Spinal cord (tissue), 10 donors: Measurements from ENCODE around the gene CHSY1. TPM values are rescaled to one million over a fixed set of nuclear protein-coding genes. Genes with fewer than 3 reads are reported as not detected.
"Not testable (repeated sequence)": the region's sequence is repeated elsewhere in the genome, so short reads cannot be mapped to it uniquely, and the experiment has no call there.

Experiments
- DNase-seq, 6 donors: peaks; one replicate each; pipeline versions ENCODE4 v3.0.0 to v3.0.0-alpha.2; 2013 to 2015; ENCODE audit warnings: low spot score in 6 of 6, low read depth in 4 of 6
- H3K27ac ChIP-seq: one replicate; pipeline ENCODE4 v1.5.1; 2013; ENCODE audit warnings: low read depth, low read length, control low read depth
- H3K27me3 ChIP-seq: one replicate; pipeline ENCODE4 v1.6.1; 2013; ENCODE audit warnings: low read length; ENCODE audit not compliant: control insufficient read depth, insufficient read depth
- H3K36me3 ChIP-seq: one replicate; pipeline ENCODE4 v1.6.1; 2013; ENCODE audit warnings: low read length; ENCODE audit not compliant: control insufficient read depth, insufficient read depth
- H3K4me1 ChIP-seq: one replicate; pipeline ENCODE4 v1.6.1; 2013; ENCODE audit warnings: low read length; ENCODE audit not compliant: control insufficient read depth, insufficient read depth
- H3K4me3 ChIP-seq: one replicate; pipeline ENCODE4 v1.5.1; 2013; ENCODE audit warnings: low read depth, low read length, control low read depth
- H3K9me3 ChIP-seq: one replicate; pipeline ENCODE4 v1.6.1; 2013; ENCODE audit warnings: low read length; ENCODE audit not compliant: control insufficient read depth, insufficient read depth
- WGBS: methylation state at CpG from one replicate; pipeline ENCODE4 v1.1.5; 2013; ENCODE audit warnings: missing lambda C conversion rate; ENCODE audit not compliant: insufficient coverage; 5-methylcytosine and 5-hydroxymethylcytosine counted together
- polyA plus RNA-seq, 2 donors: library from polyadenylated mRNA; unstranded; fragments of 120-200 nt; gene quantifications; one replicate each; pipeline ENCODE4 v1.2.1, GENCODE V29; 2013; ENCODE audit not compliant: insufficient read length in 2 of 2
- total RNA-seq, 2 donors: library from RNA; depleted of rRNA in 1 of 2; stranded (reverse); fragments of 120-200 nt in 1 of 2; fragments of >200 nt in 1 of 2; gene quantifications; one replicate each; pipeline versions ENCODE4 v1.2.3 to v1.2.4, GENCODE V29; 2013 to 2014
- donor health status: healthy.

The CHSY1 gene
- total and polyA plus RNA-seq, 4 donors = 28.2 to 67.3 (median 32.6) TPM

GRCh38 chr15:101125881-101126428 is 125.9 kb downstream of the CHSY1 start:
- peak overlapping the region; percentile 86 for H3K27ac ChIP-seq

More at GRCh38 chr15:101125881-101126428, 125.9 kb downstream of the CHSY1 start:
- H3K9me3 ChIP-seq, H3K27me3 ChIP-seq, DNase-seq, H3K36me3 ChIP-seq, H3K4me3 ChIP-seq: not testable (repeated sequence)
- H3K4me1 ChIP-seq = peaks cover 41% of the 10 kb centered on the region
- WGBS = 60% methylated on average over 3 of the region's 13 CpGs

Other genes starting within 250 kb of the CHSY1 start
- gene SELENOS, start 25.4 kb upstream of the CHSY1 start, total RNA-seq = 10 to 100 TPM; 32.6 to 79.8 TPM
- gene SELENOS, start 25.4 kb upstream of the CHSY1 start, polyA plus RNA-seq = 10 to 100 TPM; 63.0 to 64.9 TPM
- 10 to 100 TPM; 23.6 to 25.1 TPM for gene SNRPA1, start 43.2 kb upstream of the CHSY1 start, total RNA-seq
- gene SNRPA1, start 43.2 kb upstream of the CHSY1 start, polyA plus RNA-seq = 10 to 100 TPM; 49.1 to 53.9 TPM
- gene PCSK6, start 237.7 kb upstream of the CHSY1 start, total RNA-seq = 10 to 100 TPM; 12.3 to 14.3 TPM
- 10 to 100 TPM in 1 of 2 donors, 1 to 10 TPM in 1; 8.6 to 11.1 TPM for gene PCSK6, start 237.7 kb upstream of the CHSY1 start, polyA plus RNA-seq